Measurements from ENCODE around the gene OSTC.
"Not testable (repeated sequence)": the region's sequence is repeated elsewhere in the genome, so short reads cannot be mapped to it uniquely, and the experiment has no call there.

The OSTC gene

GRCh38 chr4:108646706-108647105 lies 3.7 kb upstream of the OSTC start:
- DNase-seq (ENCODE audit: low read depth in 2 of 2): no peak

- DNase-seq (ENCODE audit: low read depth in 2 of 2): no peak
Observed at GRCh38 chr4:108649863-108650211, 562 bp upstream of the OSTC start.

GRCh38 chr4:108651014-108651791 lies 804 bp downstream of the OSTC start:
- DNase-seq (ENCODE audit: low read depth in 2 of 2): no peak

DNA sequence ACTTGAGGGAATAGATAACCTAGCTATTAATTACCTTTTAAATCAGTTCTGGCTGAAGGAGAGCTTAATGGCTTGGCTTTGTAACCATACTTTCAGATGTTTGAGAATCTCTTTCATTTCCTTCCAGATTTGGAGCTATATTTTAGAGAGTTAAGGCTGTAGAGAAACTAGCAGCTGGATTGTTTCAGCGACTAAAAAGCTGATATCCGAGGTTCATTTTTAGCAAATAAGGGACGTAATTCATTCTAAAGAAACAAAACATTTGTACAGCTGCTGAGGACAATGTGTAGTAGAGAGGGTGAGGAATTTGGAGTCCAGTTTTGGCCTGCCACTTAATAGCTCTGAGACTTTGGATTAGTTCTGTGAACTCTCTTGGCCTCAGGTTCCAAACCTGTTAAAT lies 12.2 kb downstream of the OSTC start:
- no peak for DNase-seq (ENCODE audit: low read depth in 2 of 2)

DNA sequence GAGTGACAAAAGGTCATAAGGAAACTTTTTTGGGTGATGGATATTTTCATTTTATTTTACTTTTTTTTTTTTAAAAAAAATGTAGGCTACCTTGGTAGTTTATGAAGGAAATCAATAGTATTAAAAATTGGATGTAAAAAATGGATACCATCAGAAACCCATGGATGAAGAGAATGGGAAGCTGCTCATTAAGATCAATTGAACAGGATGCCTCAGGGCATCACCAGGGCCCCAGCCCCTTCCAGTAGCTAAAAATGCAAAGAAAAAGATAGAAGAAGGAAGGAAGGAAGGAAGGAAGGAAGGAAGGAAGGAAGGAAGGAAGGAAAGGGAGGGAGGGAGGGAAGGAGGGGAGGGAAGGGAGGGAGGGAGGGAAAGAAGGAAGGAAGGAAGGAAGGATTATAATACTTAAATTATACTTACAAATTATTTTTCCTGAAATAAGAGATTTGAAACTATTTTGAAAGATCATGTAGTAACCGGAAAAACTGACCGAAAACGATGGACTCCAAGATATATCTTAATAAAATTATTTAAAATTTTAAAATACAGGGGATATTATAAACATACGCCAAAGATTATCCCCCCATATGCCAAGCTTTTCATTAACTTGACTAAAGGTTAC lies 24.1 kb downstream of the OSTC start:
- no peak for DNase-seq (ENCODE audit: low read depth in 2 of 2)

DNA sequence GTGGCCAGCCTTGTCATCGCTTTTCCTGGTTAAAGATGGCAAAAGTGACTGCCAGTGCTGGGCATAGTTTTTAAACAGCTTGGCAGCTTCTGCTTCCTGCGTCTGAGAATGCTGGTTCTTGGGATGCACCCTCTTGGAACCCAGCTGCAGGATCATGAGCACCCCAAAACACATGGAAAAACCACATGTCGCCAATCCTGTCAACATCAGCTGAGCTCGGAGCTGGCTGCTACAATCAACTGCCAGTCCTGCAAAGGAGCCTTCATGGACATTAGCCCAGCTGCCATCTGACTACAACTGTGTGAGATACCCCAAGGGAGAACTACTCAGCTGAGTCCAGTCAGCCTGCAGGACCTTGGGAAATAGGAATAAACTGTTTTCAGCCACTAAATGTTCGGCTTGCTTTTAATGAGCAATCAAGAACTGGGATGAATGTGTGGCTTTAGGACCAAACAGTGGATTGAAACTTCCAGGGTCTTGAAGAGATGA lies 31.0 kb downstream of the OSTC start:
- no peak for DNase-seq (ENCODE audit: low read depth in 2 of 2)

DNA sequence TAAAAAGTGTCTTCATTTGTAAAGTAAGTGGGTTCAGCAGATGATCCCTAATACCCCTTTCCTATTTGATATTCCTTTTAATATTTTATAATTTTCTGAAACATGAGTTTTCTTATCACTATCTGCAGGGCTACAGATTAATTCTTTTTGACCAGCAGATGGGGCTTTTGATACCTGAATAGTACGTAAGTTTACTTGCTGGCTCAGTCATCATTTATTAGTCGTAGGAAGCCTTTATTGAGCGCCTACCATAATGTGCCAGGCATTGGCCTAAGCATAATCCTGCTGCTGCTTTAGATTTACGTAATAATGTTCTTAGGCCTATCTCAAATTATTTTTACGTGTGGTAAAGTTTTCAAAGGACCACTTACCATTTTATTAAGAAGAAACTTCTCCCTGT lies 33.1 kb downstream of the OSTC start:
- DNase-seq (ENCODE audit: low read depth in 2 of 2): no peak

DNA sequence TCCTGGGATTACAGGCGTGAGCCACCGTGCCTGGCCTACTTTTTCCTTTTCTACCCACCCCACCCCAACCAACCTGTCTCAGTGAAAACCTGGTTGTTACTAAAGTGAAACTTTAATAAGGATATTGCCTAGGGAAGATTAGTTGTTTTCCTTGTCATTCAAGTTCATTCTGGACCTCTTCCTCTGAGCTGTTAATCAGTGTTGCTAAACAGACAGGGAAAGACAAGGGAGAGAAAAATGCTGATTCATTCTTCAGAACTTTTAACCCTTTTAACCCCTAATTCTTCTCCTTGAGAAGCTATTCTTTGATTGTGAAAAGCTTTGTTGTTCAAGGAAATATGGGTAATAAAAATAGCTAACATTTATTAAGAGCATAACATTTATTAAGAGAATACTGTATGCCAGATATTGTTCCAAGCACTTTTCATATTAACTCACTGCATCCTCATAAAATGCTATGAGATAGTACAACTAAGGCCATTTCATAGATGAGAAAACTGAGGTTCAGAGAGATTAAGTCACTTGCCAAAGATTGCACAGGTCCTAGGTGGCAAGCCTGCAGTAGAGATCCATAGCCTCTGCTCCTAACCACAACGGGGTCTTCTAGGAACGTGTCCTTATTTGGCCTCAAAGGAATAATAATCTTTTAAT lies 34.8 kb downstream of the OSTC start:
- no peak for DNase-seq (ENCODE audit: low read depth in 2 of 2)

DNA sequence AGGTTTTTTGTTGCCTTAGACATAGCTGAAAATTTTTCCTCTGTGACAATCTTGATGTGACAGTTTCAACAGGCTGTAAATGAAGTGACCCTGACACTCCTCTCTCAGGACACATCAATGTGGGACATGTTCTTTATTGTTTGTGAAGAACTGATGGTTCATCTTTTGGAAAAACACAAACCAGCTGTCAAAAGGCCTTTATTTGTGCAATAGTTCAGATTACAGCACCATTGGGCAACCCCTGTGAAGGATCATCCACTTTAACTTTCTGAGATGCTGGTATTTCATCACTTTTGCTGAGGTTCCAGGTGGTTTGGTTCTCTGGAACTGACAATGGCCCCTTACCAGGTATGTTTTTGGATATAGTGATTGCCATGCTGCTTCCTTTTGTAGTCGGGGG lies 40.3 kb downstream of the OSTC start:
- no peak for DNase-seq (ENCODE audit: low read depth in 2 of 2)

DNA sequence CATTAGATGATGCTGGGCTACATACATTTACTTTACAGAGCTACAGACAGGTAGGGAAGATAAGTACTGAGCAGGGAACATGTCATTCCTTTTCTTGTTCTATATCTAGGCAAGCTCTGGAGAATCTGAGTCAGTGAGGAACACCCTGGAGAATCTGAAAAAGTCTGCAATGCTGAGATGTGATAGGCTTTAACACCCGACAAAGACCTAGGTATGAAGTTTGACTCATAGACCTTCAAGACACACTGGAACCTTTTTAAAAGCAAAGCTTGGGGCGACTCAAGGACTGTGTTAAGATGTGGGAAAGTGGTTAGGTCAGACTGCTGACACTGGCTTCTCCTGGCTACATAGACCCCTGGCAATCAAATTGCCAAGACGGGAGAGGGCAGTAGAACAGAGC lies 42.8 kb downstream of the OSTC start:
- DNase-seq (ENCODE audit: low read depth in 2 of 2): no peak

DNA sequence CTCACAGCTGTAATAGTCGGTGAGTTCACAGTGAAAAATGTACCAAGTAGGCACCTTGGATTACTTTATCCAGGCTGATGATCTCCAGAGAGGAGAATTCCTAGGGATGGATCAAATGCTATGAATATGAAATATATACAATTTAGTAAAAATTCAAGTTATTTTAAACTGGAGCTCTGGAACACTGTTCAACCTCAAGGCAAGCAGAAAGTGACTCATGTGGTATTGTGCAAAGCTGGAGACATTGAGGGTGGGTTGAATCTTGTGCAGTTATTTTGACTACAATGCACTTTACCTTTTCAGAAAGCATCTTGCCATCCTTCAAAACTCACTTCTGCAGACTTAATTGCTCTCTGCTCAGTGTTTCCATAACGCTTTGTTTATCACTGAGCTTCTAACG lies 43.4 kb downstream of the OSTC start:
- DNase-seq (ENCODE audit: low read depth in 2 of 2): no peak

GRCh38 chr4:108694423-108694822 lies 44.0 kb downstream of the OSTC start:
- DNase-seq (ENCODE audit: low read depth in 2 of 2): no peak

DNA sequence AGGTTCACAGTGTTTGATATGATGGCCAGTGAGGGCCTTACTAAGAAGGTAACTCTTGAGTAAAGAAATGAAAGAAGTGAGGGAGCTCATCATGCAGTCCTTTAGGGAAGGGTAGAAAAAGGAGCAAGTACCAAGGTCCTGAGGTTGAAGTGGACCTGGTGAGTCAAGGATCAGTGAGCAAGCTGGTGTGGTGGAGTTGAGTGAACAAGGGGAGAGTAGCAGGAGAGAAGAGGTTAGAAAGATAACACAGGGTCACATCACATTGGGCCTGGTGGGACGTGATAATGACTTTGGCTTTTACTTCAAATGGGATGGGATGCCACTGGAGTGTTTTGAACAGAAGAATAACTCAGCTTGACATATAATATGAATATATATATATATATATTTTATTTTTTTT lies 44.7 kb downstream of the OSTC start:
- no peak for DNase-seq (ENCODE audit: low read depth in 2 of 2)

GRCh38 chr4:108696160-108696559 lies 45.8 kb downstream of the OSTC start:
- no peak for DNase-seq (ENCODE audit: low read depth in 2 of 2)

GRCh38 chr4:108700081-108700757 lies 49.8 kb downstream of the OSTC start:
- no peak for DNase-seq (ENCODE audit: low read depth in 2 of 2)

- no peak for DNase-seq (ENCODE audit: low read depth in 2 of 2)
Observed at GRCh38 chr4:108702960-108703359, 52.6 kb downstream of the OSTC start.

- DNase-seq (ENCODE audit: low read depth in 2 of 2): no peak
Observed at GRCh38 chr4:108703370-108703769, 53.0 kb downstream of the OSTC start.

DNA sequence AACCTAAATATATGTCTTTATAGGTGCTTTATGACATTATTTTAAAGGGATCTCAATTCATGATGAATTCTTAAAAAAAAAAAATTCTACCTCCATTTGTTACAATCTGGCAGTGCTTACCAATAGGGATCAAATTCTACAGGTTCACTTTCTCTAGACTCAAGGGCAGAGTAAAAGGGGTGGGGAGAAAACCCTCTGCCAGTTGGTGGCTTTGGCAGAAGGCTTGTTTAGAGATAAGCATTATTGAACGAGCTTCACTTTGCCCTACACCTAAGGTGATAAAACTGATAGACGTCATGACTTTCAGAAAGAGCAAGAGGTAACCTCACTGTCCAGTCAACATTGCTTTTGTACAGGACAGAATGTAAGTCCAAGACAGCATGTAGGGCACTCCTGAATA lies 53.6 kb downstream of the OSTC start:
- DNase-seq (ENCODE audit: low read depth in 2 of 2): no peak

GRCh38 chr4:108706289-108706688 lies 55.9 kb downstream of the OSTC start:
- no peak for DNase-seq (ENCODE audit: low read depth in 2 of 2)

DNA sequence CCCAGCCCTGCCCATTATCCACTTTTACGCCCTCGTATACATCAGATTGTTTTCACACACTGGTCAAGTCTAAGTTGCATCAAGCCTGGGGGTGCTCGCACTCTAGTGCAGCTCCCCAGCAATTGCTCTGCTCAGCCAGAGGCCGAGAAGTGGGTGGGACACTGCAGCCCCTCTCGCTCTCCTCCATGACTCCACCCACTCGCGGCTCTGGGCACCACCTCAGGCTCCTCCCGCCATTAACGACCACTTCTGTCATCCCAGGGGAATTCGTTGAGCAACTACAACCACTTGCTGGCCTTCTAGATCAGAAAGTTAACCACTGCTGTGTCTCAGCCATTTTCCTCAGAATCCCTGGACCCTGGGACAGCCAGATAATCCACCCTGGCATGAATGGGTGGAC lies 58.8 kb downstream of the OSTC start:
- no peak for DNase-seq (ENCODE audit: low read depth in 2 of 2)

GRCh38 chr4:108709722-108710121 lies 59.3 kb downstream of the OSTC start:
- no peak for DNase-seq (ENCODE audit: low read depth in 2 of 2)

DNA sequence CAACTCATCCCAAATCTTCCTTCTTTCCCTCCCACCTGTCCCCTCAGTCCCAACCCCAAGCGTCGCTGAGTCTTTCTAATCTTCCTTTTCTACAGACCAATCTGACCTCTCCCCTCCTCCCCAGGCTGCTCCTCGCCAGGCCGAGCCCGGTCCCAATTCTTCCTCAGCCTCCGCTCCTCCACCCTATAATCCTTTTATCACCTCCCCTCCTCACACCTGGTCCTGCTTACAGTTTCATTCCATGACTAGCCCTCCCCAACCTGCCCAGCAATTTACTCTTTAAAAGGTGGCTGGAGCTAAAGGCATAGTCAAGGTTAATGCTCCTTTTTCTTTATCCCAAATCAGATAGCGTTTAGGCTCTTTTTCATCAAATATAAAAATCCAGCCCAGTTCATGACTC lies 60.2 kb downstream of the OSTC start:
- DNase-seq (ENCODE audit: low read depth in 2 of 2): not testable (repeated sequence)

GRCh38 chr4:108714880-108715279 lies 64.5 kb downstream of the OSTC start:
- no peak for DNase-seq (ENCODE audit: low read depth in 2 of 2)

All from activated CD4-positive, alpha-beta T cell treated with anti-CD3 and anti-CD28 coated beads for 24 hours (primary cell).